Neural cell (in vitro differentiated cells): Measurements from ENCODE around the gene TPST1. TPM values are rescaled to one million over a fixed set of nuclear protein-coding genes. Genes with fewer than 3 reads are reported as not detected.
"Not testable (repeated sequence)": the region's sequence is repeated elsewhere in the genome, so short reads cannot be mapped to it uniquely, and the experiment has no call there.

Experiments used
- H2AFZ ChIP-seq: fragments of 200-600, 300-800 bp; sonication (generic), shearing (Covaris generic); 2 replicates; pipeline ENCODE4 v1.6.0; 2014; ENCODE audit warnings: low read depth, mild to moderate bottlenecking, antibody characterized with exemption, low read length, moderate library complexity
- H3F3A ChIP-seq: fragments of 200-600 bp; shearing (Covaris generic); 2 replicates; pipeline ENCODE4 v1.6.1; 2016; ENCODE audit warnings: mild to moderate bottlenecking, moderate library complexity, mixed read lengths, antibody characterized with exemption, low read length; ENCODE audit not compliant: insufficient read depth, poor library complexity, severe bottlenecking
- H3K27ac ChIP-seq: fragments of 200-600, 300-800 bp; sonication (generic), shearing (Covaris generic); 2 replicates; pipeline ENCODE4 v1.5.1; 2014; ENCODE audit warnings: mild to moderate bottlenecking, low read length, moderate library complexity
- H3K27me3 ChIP-seq: fragments of 300-800, 200-600 bp; sonication (generic), shearing (Covaris generic); 2 replicates; pipeline ENCODE4 v1.6.0; 2014; ENCODE audit warnings: mild to moderate bottlenecking, low read depth, low read length, moderate library complexity; ENCODE audit not compliant: insufficient read depth
- H3K36me3 ChIP-seq: fragments of 300-800, 200-600 bp; sonication (generic), shearing (Covaris generic); 2 replicates; pipeline ENCODE4 v1.5.1; 2014; ENCODE audit warnings: mild to moderate bottlenecking, antibody characterized with exemption, low read length, moderate library complexity; ENCODE audit not compliant: insufficient read depth
- H3K4me2 ChIP-seq: fragments of 300-800, 200-600 bp; sonication (generic), shearing (Covaris generic); 2 replicates; pipeline ENCODE4 v1.6.0; 2014; ENCODE audit warnings: mild to moderate bottlenecking, low read length
- H3K4me3 ChIP-seq: fragments of 300-800, 200-600 bp; sonication (generic), shearing (Covaris generic); 2 replicates; pipeline ENCODE4 v1.5.1; 2014; ENCODE audit warnings: mild to moderate bottlenecking, low read length, moderate library complexity
- H3K79me2 ChIP-seq: fragments of 200-600 bp; shearing (Covaris generic); replicated peaks from 2 replicates; pipeline ENCODE4 v1.6.0; 2014; ENCODE audit warnings: mild to moderate bottlenecking, low read length, moderate library complexity; ENCODE audit not compliant: insufficient read depth
- H3K9ac ChIP-seq: fragments of 300-800, 200-600 bp; sonication (generic), shearing (Covaris generic); 2 replicates; pipeline ENCODE4 v1.6.1; 2016; ENCODE audit warnings: mild to moderate bottlenecking, low read length, mixed read lengths
- H3K9me2 ChIP-seq: fragments of 200-600 bp; shearing (Covaris generic); 2 replicates; pipeline ENCODE4 v1.6.1; 2016; ENCODE audit warnings: mild to moderate bottlenecking, low read length, mixed read lengths; ENCODE audit not compliant: insufficient read depth
- H3K9me3 ChIP-seq: fragments of 200-600, 300-800 bp; sonication (generic), shearing (Covaris generic); 2 replicates; pipeline ENCODE4 v1.6.1; 2016; ENCODE audit warnings: mild to moderate bottlenecking, mixed run types, low read length, moderate library complexity, mixed read lengths
- H4K20me1 ChIP-seq: fragments of 200-600 bp; shearing (Covaris generic); 2 replicates; pipeline ENCODE4 v1.6.1; 2016; ENCODE audit warnings: mild to moderate bottlenecking, mixed run types; ENCODE audit not compliant: insufficient read depth
- CTCF ChIP-seq: fragments of 450-650 bp; IDR thresholded peaks from 2 replicates; pipeline ENCODE4 v1.5.1; 2014; ENCODE audit warnings: antibody characterized with exemption, mild to moderate bottlenecking, moderate library complexity; ENCODE audit not compliant: poor library complexity, severe bottlenecking
- EP300 ChIP-seq: fragments of 450-650 bp; conservative IDR thresholded peaks from 2 replicates; pipeline ENCODE4 v1.6.1; 2014; ENCODE audit warnings: antibody characterized with exemption, mild to moderate bottlenecking, moderate library complexity; ENCODE audit not compliant: poor library complexity, severe bottlenecking
- EZH2 ChIP-seq: fragments of 200-600, 300-800 bp; shearing (Covaris generic), sonication (generic); IDR thresholded peaks from 2 replicates; pipeline ENCODE4 v1.6.1; 2014; ENCODE audit warnings: antibody characterized with exemption, low read length, borderline replicate concordance, mild to moderate bottlenecking; ENCODE audit not compliant: insufficient read depth, poor library complexity, severe bottlenecking
- MXI1 ChIP-seq: fragments of 450-650 bp; conservative IDR thresholded peaks from 2 replicates; pipeline ENCODE4 v1.6.1; 2014; ENCODE audit warnings: antibody characterized with exemption, mild to moderate bottlenecking; ENCODE audit not compliant: poor library complexity, severe bottlenecking
- POLR2AphosphoS5 ChIP-seq: IDR thresholded peaks from 2 replicates; pipeline ENCODE4 v1.6.1; 2012
- RAD21 ChIP-seq: fragments of 450-650 bp; conservative IDR thresholded peaks from 2 replicates; pipeline ENCODE4 v1.6.1; 2014; ENCODE audit warnings: antibody characterized with exemption, mild to moderate bottlenecking, moderate library complexity
- REST ChIP-seq: IDR thresholded peaks from 2 replicates; pipeline ENCODE4 v1.6.1; 2012; ENCODE audit warnings: borderline replicate concordance
- SMC3 ChIP-seq: fragments of 450-650 bp; conservative IDR thresholded peaks from 2 replicates; pipeline ENCODE4 v1.6.1; 2014; ENCODE audit warnings: antibody characterized with exemption, mild to moderate bottlenecking, moderate library complexity; ENCODE audit not compliant: poor library complexity
- TAF1 ChIP-seq: IDR thresholded peaks from 2 replicates; pipeline ENCODE4 v1.6.1; 2012; ENCODE audit warnings: low read depth
- polyA minus RNA-seq: library from RNA; depleted of rRNA, polyadenylated mRNA; stranded (reverse); fragments of >200 nt; gene quantifications from 2 replicates; pipeline ENCODE4 v1.2.3, GENCODE V29; 2014
- polyA plus RNA-seq: library from polyadenylated mRNA; depleted of rRNA; stranded (reverse); fragments of >200 nt; gene quantifications from 2 replicates; pipeline ENCODE4 v1.2.3, GENCODE V29; 2014

The TPST1 gene
- polyA plus RNA-seq, result 53.3 and 58.5 TPM in 2 replicates
- polyA minus RNA-seq, result 82.1 and 84.5 TPM in 2 replicates

- Histone ChIP-seq H4K20me1 (no peaks in the 10 kb centered on the region), H3K4me3 (peak within 1 kb of the TSS; percentile 98), H3K79me2 (peaks cover 41% of the 10 kb centered on the region), H3K9me3 (no peaks in the 10 kb centered on the region), H3K27ac (peak within 1 kb of the TSS; percentile 93), H3K4me2 (peak within 1 kb of the TSS; percentile 89), H3K9me2 (no peaks in the 10 kb centered on the region), H3F3A (peaks cover 6% of the 10 kb centered on the region), H2AFZ (peak within 1 kb of the TSS; percentile 83), H3K36me3 (no peaks in the 10 kb centered on the region), H3K27me3 (no peaks in the 10 kb centered on the region), H3K9ac (peak within 1 kb of the TSS; percentile 95)
- peak; percentile 67 for TF ChIP-seq RAD21
- peak; percentile 91 for TF ChIP-seq MXI1
- no peak for TF ChIP-seq EZH2
- no peak for TF ChIP-seq SMC3
- TF ChIP-seq REST, result peak; percentile 82
- TF ChIP-seq EP300, result peak; percentile 20
- TF ChIP-seq POLR2AphosphoS5, result peak; percentile 99
- TF ChIP-seq CTCF, result peak; percentile 95
- peak; percentile 89 for TF ChIP-seq TAF1
Measured at GRCh38 chr7:66204822-66205740, at the start of gene TPST1. TPST1 (plus strand) TSS chr7:66205334; CDS start chr7:66240426, 35,092 bp downstream.

- not testable (repeated sequence) for H3K9ac ChIP-seq, H3F3A ChIP-seq, H3K9me3 ChIP-seq, H2AFZ ChIP-seq, H4K20me1 ChIP-seq, H3K4me2 ChIP-seq, H3K79me2 ChIP-seq, H3K36me3 ChIP-seq, H3K27me3 ChIP-seq, H3K4me3 ChIP-seq, H3K27ac ChIP-seq, H3K9me2 ChIP-seq
Measured at GRCh38 chr7:66156035-66156434, 49.1 kb upstream of the TPST1 start.
